Effector memory CD4-positive, alpha-beta T cell (primary cell): ENCODE measurements around the gene IRAK4.
A peak's percentile ranks its signal among the peaks of the same experiment; 100 is the strongest.

Experiments used
- DNase-seq, 3 donors: peaks; one replicate each; pipeline ENCODE4 v3.0.0-alpha.2; 2020
- H3K27ac ChIP-seq: 2 replicates; pipeline ENCODE4 v1.7.0; 2013; ENCODE audit warnings: mild to moderate bottlenecking, low read length, moderate library complexity; ENCODE audit not compliant: insufficient read depth, poor library complexity, severe bottlenecking
- H3K27me3 ChIP-seq: replicated peaks from 2 replicates; pipeline ENCODE4 v1.7.0; 2013; ENCODE audit warnings: mild to moderate bottlenecking, low read length; ENCODE audit not compliant: insufficient read depth, control insufficient read depth, poor library complexity, severe bottlenecking
- H3K36me3 ChIP-seq: 2 replicates; pipeline ENCODE4 v1.7.0; 2013; ENCODE audit warnings: mild to moderate bottlenecking, low read length, moderate library complexity; ENCODE audit not compliant: control insufficient read depth, insufficient read depth
- H3K4me1 ChIP-seq: 2 replicates; pipeline ENCODE4 v1.7.0; 2013; ENCODE audit warnings: low read length, mild to moderate bottlenecking; ENCODE audit not compliant: control insufficient read depth, insufficient read depth, poor library complexity, severe bottlenecking
- H3K4me3 ChIP-seq: 2 replicates; pipeline ENCODE4 v1.7.0; 2013; ENCODE audit warnings: low read length, low read depth, mild to moderate bottlenecking; ENCODE audit not compliant: insufficient read depth, poor library complexity, severe bottlenecking
- H3K9me3 ChIP-seq: 2 replicates; pipeline ENCODE4 v1.7.0; 2013; ENCODE audit warnings: mild to moderate bottlenecking, low read length, moderate library complexity; ENCODE audit not compliant: control insufficient read depth
- total RNA-seq, 3 donors: gene quantifications; one replicate each; lab custom pipeline; 2026; lab: John Stamatoyannopoulos, UW

IRAK4 gene
- 81.8 to 83.6 (median 83.1) reads per million in 3 donors for total RNA-seq

DNA sequence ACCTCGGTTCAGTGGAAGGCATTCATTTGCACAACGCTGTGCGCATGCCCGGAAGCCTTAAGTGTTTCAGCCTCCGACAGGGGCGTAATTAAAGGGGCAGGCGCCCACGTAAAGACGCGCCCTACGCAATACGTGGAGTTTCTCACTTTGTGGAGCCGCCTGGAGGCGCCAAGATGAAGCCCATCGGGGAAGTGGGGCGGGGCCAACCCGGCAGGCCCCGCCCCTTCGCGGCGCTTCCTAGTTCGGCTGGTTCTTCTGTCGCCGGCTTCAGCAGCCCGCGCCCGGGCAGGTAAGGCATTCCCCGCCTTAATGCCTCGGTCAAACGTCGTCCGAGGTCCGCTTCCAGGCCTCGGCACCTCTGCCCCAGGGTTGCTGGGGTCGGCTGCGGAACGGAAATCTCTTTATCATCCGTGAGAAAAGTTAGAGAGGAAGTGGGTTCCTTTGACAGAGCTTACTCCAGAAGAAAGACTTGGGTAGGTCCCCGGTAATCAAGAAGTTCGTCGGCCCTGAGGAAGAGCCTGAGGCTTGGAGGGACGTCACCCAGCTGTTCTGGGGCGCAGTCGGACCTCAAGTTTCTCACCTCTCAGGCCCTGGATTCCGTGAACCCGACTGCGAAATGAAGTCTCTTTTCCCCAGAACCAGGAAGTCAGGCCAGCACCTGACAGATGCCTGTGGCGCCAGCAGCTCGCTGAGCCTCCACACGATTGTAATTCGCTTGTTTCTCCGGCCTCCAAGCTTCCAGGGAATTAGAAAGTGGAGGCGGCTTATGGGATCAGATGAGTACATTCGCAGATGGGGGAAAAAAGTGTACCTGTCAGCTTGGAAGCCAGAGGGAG, at the start of gene IRAK4, which contains the start of gene PUS7L:
Gene IRAK4 (plus strand): TSS at position 224 of the 836 bp plus-strand sequence. CDS start 9,161 bp downstream, outside the sequence.
Gene PUS7L (minus strand): TSS at position 63 of the 836 bp plus-strand sequence. CDS start 3,545 bp downstream, outside the sequence.
- DNase-seq: peak; percentile 92 to 94 (median 92)
- peak within 1 kb of the TSS; percentile 91 for H3K4me3 ChIP-seq
- H3K36me3 ChIP-seq: peaks cover 4% of the 10 kb centered on the region
- no peaks in the 10 kb centered on the region for H3K27me3 ChIP-seq
- peaks cover 41% of the 10 kb centered on the region for H3K4me1 ChIP-seq
- H3K9me3 ChIP-seq: no peaks in the 10 kb centered on the region
- H3K27ac ChIP-seq: peak within 1 kb of the TSS; percentile 98

DNA sequence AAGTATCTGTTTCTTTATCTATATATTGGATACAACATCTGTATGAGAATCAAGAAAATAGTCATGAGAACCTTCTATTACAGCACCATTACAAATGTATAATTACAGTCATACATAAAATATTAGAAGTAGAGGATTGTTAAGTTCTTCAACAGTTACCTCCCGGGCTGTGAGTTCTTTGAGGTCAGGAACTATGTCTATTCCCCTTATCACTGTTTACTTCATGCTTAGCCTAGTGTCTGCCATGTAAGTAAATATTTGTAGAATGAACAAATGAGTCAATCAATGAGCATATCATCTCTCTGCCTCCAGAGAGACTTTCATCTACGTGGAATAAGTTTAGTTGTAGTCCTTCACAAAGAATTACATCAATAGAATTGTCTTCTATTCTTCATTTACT, 47.4 kb upstream of the IRAK4 start:
- Histone ChIP-seq H3K9me3 (no peaks in the 10 kb centered on the region), H3K4me3 (no peak overlapping the region), H3K36me3 (no peaks in the 10 kb centered on the region), H3K27ac (no peak overlapping the region), H3K4me1 (no peaks in the 10 kb centered on the region), H3K27me3 (no peaks in the 10 kb centered on the region)
- no peak for DNase-seq

DNA sequence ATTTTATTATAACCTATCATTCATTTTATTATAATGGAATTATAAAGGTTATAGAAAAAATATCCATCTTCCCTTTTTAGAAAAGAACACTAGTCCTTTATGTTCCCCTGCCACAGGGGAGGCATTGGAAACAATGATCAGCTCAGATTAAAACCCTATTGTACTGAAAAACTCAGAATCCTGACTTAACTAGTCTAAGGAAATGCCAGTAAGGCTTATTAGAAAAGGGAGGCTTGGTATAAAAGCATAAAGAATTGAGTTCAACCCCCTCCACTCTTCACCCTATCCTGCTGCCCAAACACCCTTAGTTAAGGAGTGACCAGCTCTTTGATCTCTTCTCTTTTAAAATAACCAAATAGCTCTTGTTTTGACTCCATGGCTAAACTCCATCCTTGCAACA, 36.1 kb upstream of the IRAK4 start:
- Histone ChIP-seq H3K4me1 (no peaks in the 10 kb centered on the region), H3K27me3 (no peaks in the 10 kb centered on the region), H3K4me3 (no peak overlapping the region), H3K36me3 (no peaks in the 10 kb centered on the region), H3K27ac (no peak overlapping the region), H3K9me3 (no peaks in the 10 kb centered on the region)
- no peak for DNase-seq

DNA sequence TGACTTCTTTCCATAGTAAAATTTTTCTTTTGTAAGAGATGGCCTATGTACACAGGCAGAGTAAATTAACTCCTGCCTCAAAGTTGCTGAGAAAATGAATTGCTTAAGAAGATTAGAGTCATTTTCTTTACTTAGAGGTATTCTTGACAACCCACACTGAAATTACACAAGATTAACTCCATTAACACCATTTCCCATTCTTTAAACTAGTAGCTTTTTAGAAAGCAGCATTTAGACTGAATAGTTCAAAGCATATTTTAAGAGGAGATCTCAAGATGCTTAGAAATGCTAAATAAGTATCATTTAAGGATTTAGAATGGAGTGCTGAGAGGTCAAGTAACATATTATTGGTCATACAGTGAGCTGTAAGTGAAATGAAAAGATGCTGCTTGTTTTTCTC, 35.6 kb upstream of the IRAK4 start:
- Histone ChIP-seq H3K4me1 (no peaks in the 10 kb centered on the region), H3K4me3 (no peak overlapping the region)

DNA sequence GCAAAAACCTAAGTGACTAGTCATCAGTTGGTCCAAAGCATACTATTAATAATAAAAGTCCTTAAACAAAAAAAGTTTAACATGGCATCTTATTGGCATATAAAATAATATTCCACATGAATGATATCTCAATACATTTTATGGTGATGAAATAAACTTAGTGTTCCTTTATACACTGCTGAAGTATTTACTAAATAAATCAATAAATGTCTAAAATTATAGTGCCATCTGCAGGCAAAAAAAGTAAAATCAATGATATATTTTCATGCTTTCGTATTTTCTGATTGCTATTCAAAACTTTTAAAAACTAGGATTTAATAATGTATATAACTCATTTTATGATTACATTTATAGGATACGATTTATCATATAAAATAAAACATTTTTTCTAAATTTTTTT, 30.6 kb upstream of the IRAK4 start:
- no peak for DNase-seq

More for the DNA sequence above, 35.6 kb upstream of the IRAK4 start:
- H3K27me3 ChIP-seq: no peaks in the 10 kb centered on the region
- H3K9me3 ChIP-seq: no peaks in the 10 kb centered on the region
- DNase-seq: no peak
- H3K27ac ChIP-seq: no peak overlapping the region
- H3K36me3 ChIP-seq: no peaks in the 10 kb centered on the region

DNA sequence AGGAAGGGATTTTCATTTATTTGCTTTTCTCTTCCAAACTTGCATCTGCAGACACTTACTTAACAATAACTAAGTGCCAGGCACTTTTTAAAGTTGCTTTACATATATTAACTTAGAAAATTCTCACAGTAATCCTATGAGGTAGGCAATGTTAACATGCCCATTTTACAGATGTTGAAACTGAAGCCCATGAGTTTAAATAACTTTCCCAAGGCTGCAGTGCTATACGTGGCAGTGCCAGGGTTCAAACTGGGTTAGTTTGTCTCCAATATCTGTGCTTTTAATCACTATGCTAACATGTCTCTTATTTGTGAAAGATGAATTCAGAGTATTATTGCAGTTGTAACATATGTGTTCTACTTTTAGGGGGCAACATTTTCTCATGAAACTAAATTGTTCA, 30.1 kb upstream of the IRAK4 start:
- Histone ChIP-seq H3K4me1 (no peaks in the 10 kb centered on the region), H3K9me3 (no peaks in the 10 kb centered on the region), H3K27ac (no peak overlapping the region), H3K27me3 (no peaks in the 10 kb centered on the region), H3K4me3 (no peak overlapping the region), H3K36me3 (peaks cover 2% of the 10 kb centered on the region)
- no peak for DNase-seq

More for the DNA sequence above, 30.6 kb upstream of the IRAK4 start:
- no peaks in the 10 kb centered on the region for H3K4me1 ChIP-seq
- no peaks in the 10 kb centered on the region for H3K27me3 ChIP-seq
- H3K27ac ChIP-seq: no peak overlapping the region
- no peak overlapping the region for H3K4me3 ChIP-seq
- H3K9me3 ChIP-seq: no peaks in the 10 kb centered on the region
- H3K36me3 ChIP-seq: no peaks in the 10 kb centered on the region

DNA sequence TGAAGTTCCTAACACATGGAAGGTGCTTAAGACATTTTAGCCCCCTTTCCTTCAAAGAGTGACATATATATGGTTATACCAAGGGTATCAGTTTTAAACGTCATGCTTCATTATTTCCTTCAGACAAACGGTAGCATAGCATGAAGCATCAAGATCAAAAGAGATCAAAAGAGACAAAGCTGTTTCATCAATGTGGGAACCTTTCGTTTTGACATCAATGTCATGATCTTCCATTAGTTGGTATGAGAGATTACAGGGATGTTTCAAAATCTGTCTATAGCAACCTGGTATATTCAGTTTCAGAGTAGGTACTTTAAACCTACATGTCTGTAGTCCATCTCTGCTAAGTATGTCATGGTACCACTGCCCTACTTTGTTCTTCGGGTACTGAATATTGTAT, 28.5 kb upstream of the IRAK4 start:
- Histone ChIP-seq H3K4me1 (no peaks in the 10 kb centered on the region), H3K9me3 (no peaks in the 10 kb centered on the region), H3K36me3 (peaks cover 5% of the 10 kb centered on the region), H3K27ac (no peak overlapping the region), H3K4me3 (no peak overlapping the region), H3K27me3 (no peaks in the 10 kb centered on the region)
- no peak for DNase-seq

DNA sequence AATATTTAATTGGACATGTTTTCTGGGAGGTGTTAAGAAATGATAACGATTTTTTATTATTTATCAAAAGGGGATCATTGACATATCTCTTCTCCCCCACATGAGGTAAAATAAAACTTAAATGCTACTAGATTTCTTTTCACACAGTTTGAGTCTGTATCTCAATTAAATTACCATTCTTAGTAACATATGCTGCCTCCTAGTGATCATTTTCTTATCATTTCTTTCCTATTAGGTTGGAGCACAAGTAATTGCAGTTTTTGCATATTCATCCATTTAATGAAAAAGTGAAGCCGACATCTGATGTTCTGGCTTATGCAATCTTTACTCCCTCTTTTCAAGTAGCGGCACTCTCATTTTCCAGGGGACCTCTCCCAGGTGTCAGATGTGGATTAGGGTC, 25.1 kb upstream of the IRAK4 start:
- Histone ChIP-seq H3K27me3 (no peaks in the 10 kb centered on the region), H3K9me3 (no peaks in the 10 kb centered on the region), H3K4me1 (no peaks in the 10 kb centered on the region), H3K36me3 (peaks cover 11% of the 10 kb centered on the region), H3K4me3 (no peak overlapping the region), H3K27ac (no peak overlapping the region)
- no peak for DNase-seq

DNA sequence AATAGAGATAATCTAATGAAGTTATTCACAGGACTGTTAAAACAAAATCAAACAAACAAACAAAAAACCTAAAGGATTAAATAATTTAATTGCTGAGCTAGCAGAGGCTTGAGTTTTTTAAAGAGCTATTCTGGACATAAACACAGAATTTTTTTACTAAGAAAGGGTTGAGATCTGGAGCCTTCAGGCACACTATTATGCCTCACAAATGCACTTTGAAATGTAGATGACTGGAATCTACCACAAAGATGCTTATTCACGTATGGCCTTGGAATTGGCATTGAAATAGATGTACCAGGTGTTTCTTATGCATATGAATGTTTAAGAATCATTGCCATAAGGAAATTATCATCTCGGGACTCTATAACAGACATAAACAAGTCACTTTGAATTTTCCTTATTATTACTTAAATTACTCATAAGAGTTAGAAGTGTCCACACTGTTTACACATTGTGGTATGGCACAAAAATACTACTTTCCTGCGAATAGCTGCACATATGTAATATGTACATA, 21.8 kb upstream of the IRAK4 start:
- H3K27ac ChIP-seq: no peak overlapping the region
- peaks cover 20% of the 10 kb centered on the region for H3K36me3 ChIP-seq
- H3K9me3 ChIP-seq: no peaks in the 10 kb centered on the region
- no peak overlapping the region for H3K4me3 ChIP-seq
- no peaks in the 10 kb centered on the region for H3K4me1 ChIP-seq
- DNase-seq: no peak
- H3K27me3 ChIP-seq: no peaks in the 10 kb centered on the region

DNA sequence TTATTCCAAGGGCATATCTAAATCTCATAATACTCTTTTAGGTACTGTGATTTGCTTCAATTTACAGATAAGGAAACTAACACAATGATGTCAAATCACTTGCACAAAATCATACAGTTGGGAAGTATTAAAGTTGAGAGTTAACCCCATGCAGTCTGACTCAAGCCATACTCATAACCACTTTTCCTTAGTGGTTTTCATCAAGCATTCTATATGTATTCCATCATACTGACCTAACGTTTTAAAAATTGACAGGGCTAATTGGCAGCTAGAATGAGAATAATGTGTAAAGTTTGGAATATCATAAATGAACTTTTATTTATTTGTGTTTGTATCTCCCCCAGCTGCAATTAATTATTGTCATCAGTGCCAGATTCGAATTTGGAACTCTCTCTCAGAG, 21.1 kb upstream of the IRAK4 start:
- DNase-seq: no peak
- Histone ChIP-seq H3K9me3 (no peaks in the 10 kb centered on the region), H3K27ac (no peak overlapping the region), H3K4me3 (no peak overlapping the region), H3K36me3 (peaks cover 25% of the 10 kb centered on the region), H3K4me1 (no peaks in the 10 kb centered on the region), H3K27me3 (no peaks in the 10 kb centered on the region)
